ENCODE measurements around the gene XYLT1.

- TF ChIP-seq RAD21 (IDR thresholded peaks at IDR 0.05; ENCODE audit: low read length) (no peak), POLR2A (IDR thresholded peaks at IDR 0.05; ENCODE audit: low read depth, low read length) (no peak)
- TF ChIP-seq, protein P1, sequence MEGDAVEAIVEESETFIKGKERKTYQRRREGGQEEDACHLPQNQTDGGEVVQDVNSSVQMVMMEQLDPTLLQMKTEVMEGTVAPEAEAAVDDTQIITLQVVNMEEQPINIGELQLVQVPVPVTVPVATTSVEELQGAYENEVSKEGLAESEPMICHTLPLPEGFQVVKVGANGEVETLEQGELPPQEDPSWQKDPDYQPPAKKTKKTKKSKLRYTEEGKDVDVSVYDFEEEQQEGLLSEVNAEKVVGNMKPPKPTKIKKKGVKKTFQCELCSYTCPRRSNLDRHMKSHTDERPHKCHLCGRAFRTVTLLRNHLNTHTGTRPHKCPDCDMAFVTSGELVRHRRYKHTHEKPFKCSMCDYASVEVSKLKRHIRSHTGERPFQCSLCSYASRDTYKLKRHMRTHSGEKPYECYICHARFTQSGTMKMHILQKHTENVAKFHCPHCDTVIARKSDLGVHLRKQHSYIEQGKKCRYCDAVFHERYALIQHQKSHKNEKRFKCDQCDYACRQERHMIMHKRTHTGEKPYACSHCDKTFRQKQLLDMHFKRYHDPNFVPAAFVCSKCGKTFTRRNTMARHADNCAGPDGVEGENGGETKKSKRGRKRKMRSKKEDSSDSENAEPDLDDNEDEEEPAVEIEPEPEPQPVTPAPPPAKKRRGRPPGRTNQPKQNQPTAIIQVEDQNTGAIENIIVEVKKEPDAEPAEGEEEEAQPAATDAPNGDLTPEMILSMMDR (conservative IDR thresholded peaks at IDR 0.05; ENCODE audit: low read depth, low read length), result no peak
These were observed 106.2 kb downstream of the XYLT1 start for GRCh38 chr16:17364319-17365210.
